Inflammatory macrophage (primary cell): ENCODE measurements around the gene ZC3H12D.
"Not testable (repeated sequence)": the region's sequence is repeated elsewhere in the genome, so short reads cannot be mapped to it uniquely, and the experiment has no call there.

ENCODE experiments used
- DNase-seq, 2 donors: peaks; one replicate each; pipeline ENCODE4 v3.0.0-alpha.2; 2020 to 2022
- total RNA-seq, 18 experiments: gene quantifications; one replicate each; lab custom pipeline; 2026; ENCODE audit warnings: mixed read lengths in 6 of 18, inconsistent platforms in 2 of 18; lab: John Stamatoyannopoulos, UW

The ZC3H12D gene
- total RNA-seq, result 2.4 to 16.4 (median 4.9) reads per million in 18 experiments

DNA sequence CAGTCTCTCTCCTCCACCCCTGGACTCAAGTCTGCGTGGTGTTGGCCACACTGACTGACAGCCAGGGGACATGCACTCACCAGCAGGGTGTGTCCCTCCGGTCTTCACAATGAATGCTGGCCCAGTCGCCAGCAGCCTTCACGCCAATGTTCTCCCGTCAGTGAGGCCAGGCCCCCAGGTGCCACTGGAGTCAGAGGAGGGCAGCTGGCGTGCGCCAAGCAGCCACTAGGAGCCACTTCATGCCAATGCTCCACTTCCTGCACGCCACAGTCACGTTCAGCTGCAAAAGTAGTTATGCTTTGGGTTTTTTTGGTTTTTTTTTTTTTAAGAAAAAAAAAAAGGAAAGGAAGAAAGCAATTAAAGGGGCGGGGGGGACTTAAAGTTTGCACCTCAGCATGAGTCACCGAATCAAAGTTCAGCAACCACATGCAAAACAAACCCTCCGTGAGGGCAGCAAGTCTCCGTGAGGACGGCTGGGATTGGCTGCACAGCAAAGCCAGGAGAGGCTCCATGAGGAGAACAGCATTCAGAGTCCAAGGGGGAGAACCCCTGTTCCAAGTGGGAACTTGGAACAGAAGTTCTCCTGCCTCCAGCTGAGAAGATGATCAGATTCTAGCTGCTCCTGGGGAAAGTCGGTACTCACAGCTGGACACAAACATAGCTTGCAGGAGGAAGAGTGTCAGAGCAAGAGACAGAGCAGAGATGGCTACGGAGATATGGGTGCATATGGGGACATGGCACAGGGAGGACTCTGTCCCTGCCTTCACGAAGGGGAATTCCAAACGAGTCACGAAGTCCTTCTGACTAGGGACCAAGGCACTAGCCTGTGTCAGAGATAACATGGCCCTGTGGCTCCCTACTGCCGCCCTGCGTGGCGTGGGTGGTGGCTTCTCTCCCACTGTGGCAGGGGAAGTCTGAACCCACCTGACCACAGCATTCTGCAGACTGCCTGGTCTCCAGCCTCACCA, at the start of gene ZC3H12D:
ZC3H12D (minus strand) TSS at position 282 of the 968 bp plus-strand sequence. CDS start 10,471 bp downstream, outside the sequence.
- DNase-seq, result peak; percentile 39 to 55

DNA sequence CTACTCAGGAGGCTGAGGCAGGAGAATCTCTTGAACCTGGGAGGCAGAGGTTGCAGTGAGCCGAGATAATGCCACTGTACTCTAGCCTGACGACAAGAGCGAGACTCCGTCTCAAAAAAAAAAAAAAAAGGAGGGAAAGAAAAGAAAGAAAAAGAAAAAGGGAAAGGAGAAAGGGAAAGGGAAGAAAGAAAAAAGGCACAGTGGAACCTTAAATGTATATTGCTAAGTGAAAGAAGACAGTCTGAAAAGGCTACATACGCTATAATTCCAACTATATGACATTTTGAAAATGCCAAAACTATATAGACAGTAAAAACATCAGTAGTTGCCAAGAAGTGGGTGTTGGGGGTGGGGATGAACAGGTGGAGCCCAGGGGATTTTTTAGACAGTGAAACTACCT, 44.8 kb upstream of the ZC3H12D start:
- DNase-seq, result no peak

DNA sequence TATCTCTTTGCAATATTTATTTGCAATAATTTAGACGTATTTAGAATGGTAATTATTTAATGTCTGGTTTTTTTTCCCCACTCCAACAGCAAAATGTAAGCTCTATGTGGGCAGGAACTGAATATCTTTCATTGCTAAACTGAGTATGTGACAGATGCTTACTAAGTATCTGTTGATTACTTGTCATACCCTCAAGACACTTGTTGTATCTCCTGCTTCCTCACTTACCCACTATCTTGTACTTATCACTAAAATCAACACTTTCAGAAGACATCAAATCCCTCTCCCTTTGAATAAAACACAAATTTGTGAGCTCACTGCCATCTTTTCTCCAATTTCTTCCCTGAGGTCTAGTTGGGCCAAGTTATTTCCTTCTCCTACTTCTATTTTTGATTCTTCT, 30.7 kb upstream of the ZC3H12D start:
- no peak for DNase-seq

DNA sequence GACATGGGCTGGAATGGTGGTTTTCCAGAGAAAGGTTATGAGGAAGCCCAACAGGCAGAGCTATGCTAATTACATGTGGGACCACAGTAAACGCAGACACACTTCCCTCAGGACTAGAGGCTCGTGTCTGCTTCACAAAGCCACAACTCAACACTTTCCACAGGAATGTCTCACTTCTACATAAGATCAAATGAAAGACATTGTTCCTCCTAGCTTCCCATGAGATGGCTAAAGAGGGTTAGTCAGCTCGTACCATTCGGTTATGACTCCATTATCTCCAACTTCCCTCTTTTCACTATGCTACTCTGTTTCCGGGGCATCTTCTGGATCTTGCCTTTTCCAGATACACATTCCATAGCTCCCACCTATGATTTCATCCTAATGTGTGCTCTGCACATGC, 29.1 kb upstream of the ZC3H12D start:
- peak; percentile 71 to 75 for DNase-seq

DNA sequence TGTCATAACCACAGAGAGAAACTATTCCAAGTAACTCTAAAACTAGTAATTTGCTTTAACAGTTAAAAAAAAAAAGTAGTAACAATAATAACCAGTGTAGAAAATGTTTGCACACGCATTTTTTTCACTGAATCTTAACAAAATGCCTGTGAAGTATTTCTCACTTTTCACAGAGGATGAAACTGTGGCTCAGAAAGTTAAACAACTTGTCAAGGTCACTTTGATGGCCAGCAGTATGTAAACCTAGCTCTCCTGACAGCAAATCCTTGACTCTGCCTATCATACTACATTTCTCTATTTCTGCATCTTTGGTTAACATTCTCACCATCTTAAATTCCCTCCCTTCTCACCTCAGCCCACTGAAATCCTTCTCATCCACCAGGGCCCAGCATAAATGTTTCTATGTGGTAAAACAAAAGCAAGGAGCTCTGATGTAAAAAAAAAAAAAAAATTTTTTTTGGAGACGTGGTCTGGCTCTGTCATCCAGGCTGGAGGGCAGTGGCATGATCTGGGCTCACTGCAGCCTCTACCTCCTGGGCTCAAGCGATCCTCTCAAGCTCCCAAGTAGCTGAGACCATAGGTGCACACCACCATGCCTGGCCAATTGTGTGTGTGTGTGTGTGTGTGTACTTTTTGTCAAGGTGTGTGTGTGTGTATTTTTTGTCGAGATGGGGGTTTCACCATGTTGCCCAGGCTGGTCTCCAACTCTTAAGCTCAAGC, 26.1 kb upstream of the ZC3H12D start:
- no peak for DNase-seq

DNA sequence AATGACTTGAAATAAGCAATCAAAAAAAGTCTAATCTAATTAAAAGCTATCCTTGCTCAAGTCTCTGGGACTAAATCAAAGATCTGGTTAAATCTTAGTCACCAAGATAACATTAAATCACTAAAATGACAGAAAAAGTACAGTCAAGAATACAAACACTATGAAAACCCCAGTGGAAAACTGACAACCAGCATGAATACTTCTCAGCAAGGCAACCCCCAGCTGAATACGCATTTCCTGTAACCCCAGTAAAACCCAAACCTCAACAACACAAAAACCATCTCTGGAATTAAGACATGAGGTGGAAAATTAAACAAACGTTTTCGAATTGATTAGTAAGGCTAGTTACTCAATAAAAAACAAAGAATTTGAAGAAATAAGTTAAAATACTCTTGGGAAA, 23.7 kb upstream of the ZC3H12D start:
- DNase-seq, result no peak

DNA sequence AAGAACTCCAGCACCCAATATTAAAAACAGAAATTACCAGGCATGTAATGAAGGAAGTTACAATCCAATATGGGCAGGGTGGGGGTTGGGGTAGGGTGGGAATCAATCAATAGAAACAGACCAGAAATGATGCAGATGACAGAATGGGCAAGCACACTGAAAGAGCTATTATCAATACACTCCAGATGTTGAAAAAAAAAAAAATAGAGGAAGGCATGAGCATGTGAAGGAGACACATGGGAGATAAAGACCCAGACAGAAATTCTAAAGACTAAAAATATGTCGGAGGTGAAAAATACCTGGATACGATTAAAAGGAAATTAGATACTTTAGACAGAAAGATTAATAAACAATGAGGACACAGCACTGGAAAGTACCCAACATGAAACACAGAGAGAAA, 19.1 kb upstream of the ZC3H12D start:
- DNase-seq, result no peak

DNA sequence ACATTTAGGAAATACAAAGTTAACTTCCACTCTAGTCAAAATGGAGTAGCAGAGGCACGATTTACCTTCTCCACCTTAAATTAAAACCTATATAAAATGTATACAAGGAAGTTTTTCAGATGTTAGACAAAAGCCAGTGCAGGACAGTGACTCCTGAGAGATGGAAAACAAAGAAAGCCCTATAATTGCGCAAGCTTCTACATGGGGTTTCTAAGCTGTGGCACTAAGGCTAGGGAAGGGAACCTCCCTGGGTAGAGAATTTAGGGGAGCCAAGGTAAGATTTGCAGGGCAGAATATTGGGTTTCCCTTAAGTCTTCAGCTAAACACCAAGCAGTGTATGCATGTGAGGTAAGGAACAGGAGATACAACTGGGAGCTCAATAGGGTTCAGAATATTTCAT, 18.5 kb upstream of the ZC3H12D start:
- DNase-seq, result no peak

DNA sequence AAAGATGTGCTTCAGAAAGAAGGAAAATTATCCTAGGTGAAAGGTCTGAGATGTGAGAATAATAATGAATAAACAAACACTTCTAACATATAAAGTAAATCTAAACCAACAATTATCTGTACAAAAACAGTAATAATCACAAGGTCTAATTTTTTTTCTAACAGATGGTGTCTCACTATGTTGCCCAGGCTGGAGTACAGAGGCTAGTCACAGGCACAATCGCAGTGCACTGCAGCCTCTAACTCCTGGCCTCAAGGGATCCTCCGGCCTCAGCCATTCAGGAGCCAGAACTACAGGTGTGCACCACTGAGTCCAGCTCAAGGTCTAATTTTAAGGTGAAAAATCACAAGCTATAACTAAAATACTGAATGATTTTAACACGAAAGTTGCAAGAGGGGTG, 17.0 kb upstream of the ZC3H12D start:
- no peak for DNase-seq

DNA sequence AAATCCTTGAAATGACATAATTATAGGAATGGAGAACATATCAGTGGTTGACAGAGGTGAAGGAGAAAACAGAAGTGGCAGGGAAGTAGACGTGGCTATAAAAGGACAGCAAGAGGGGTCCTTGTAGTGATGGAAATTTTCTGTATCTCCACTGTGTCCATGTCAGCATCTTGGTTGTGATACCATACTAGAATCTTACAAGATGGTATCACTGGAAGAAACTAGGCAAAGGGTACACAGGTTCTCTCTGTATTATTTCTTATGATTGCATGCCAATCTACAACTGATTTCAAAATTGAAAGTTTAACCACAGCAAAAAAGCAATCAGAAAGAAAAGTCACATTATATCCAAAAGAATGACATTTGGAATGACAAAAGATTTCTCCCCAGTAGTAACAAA, 16.4 kb upstream of the ZC3H12D start:
- no peak for DNase-seq

DNA sequence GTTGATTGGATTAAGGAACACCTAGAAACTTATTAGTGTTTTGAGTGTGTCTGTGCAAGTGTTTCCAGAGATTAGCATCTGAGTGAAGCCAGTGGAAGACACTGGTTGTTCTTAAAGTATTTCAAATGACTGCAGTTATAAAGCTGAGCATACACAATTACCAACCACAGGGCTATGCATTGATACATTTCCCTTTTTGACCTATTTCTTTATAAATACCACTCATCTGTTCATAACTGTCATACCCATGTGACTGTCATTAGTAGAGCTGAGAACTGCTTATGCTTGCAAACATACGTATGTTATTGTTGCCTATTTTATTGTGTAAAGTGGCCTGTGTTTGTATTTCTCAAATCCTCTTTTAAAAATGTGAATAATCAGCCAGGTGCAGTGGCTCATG, 15.3 kb upstream of the ZC3H12D start:
- DNase-seq, result peak; percentile 58 to 67

DNA sequence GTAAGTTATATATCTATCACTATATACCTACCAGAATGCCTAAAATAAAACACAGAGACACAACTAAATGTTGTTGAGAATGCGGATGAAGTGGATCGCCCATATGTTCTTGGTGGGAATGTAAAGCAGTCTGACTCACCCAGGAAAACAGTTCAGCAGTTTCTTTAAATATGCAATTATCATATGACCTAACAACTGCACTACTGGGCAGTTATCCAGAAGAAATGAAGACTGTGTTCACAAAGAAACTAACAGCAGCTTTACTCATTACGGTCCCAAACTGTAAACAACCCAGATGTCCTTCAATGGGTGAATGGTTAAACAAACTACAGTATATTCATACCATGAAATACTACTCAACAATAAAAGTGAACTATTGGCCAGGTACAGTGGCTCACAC, 14.3 kb upstream of the ZC3H12D start:
- peak; percentile 44 to 45 for DNase-seq

DNA sequence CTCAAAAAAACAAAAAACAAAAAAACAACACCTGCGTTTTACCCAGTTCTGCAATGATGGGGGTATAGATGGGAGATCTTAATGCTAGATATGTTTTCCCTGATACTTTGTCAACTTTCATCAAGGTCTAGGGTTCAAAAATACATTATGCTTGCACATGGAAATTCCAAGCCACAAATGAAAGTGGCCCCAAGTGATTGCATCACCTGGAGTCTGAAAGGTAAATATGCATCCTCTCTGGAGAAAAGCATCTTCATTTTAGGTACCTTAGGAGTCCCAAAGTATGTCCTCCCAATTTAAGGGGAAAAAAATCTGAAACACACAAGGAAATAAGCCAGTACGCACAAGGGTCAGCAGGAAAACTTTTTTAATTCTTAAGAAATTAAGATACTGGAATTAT, 12.6 kb upstream of the ZC3H12D start:
- no peak for DNase-seq

DNA sequence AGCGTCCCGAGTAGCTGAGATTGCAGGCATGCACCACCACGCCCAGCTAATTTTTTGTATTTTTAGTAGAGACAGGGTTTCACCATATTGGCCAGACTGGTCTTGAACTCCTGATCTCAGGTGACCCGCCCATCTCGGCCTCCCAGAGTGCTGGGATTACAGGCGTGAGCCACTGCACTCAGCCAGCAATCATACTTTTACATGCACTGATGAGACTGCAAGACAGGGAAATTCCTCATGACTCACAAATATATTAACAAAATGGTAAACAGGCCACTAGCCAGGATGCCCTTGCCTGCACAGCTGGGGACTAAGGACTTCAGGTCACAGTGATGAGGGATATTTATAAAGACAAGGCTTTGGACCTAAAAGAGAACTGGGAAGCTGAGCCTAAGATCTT, 11.8 kb upstream of the ZC3H12D start:
- DNase-seq, result not testable (repeated sequence)

DNA sequence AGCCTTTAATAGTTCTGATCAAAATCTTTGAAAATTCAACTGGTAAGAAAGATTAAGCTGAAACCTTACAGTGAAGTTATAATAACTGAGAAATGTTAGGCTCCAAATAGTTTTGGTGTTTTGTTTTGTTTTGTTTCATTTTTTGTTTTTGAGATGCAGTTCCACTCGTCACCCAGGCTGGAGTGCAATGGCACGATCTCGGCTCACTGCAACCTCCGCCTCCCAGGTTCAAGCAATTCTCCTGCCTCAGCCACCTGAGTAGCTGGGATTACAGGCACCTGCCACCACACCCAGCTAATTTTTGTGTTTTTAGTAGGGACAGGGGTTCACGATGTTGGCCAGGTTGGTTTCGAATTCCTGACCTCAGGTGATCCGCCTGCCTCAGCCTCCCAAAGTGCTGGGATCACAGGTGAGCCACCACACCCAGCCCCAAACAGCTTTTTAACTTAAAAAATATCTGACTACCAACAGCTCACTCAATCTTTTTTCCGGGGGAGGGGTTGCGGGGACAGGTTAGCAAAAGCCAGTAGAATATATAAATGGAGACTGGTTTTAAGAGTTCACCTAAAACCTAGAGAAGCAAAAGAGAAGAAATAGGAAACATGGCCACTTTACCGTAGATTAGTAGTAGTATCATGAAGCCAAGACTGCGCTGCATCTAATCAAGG, 10.7 kb upstream of the ZC3H12D start:
- DNase-seq, result not testable (repeated sequence)

DNA sequence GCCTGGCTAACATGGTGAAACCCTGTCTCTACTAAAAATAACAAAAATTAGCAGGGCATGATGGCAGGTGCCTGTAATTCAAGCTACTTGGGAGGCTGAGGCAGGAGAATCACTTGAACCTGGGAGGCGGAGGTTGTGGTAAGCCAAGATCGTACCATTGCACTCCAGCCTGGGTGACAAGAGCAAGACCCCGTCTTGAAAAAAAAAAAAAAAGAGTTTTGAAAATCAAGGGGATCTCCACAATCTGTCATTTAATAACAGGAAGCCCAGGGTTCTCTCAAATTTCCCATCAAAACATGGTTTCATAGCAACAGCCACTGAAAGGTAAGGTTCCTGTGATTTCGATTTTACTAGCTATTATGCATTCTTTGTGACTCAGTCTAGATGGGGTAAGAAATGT, 10.0 kb upstream of the ZC3H12D start:
- not testable (repeated sequence) for DNase-seq

DNA sequence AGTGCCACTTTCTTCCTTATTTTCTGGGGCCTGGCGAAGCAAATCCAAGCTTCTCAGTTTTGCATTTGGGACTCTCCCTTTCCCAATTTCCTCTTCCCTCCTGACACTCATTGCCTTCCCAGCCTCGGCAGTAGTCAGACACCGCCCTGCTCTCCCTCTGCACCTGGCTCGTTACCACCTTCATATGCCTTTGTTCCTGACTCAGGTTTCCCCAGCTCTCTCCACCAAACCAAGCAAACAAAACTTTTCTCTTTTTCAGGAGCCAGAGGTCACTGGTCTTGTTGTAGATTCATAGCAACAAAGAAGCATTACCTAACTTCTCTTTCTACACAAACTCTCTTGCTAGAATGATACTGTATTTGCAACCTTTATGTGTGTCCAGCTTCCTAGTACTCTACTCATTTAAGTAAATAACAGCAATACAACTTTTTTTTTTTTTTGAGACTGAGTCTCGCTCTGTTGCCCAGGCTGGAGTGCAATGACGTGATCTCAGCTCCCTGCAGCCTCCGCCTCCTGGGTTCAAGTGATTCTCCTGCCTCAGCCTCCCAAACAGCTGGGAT, 9.0 kb upstream of the ZC3H12D start:
- DNase-seq, result peak; percentile 42 to 49

DNA sequence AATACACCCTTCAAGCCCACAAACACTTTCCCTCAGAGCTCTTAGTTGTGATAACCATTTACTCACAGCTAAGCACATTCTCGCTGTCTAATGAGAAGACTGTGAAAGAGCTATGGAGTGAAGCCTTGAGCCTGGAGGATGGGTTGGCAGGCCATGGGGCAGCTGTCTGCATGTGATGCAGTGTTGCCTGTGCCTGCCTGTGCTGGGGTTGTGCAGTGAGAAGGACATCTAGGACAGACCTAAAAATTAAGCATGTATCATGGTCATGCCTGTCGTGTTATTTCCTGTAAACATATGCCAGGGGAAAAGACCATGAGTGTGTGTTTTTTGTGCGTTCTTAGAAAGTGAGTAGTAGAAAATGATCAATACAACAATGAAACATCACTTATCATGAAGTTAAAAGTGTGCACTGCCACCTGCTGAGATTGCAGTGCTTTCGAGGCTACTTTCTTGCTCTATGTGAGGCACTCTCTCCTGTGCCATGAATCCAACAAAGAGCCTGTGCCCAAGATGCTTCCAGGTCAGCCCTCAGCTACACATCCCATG, 8.1 kb upstream of the ZC3H12D start:
- DNase-seq, result no peak

DNA sequence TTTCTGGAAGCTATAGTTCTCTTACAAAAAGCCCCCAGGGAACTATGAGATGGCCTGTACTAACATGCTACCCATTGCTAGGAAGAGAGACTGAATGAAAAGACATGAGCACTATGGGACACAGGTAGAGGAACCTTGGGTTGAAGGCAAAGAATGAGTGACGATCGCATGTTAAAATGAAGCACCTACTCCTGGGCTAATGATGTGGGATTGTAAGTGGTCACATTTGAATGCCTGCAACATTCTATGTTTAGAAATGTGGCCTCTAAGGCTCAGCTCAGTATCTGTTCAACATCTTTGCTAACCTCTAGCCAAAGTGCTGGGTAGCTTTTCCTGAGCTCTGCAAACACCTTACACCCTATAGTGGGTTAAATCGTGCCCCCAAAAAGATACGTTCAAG, 5.2 kb upstream of the ZC3H12D start:
- DNase-seq, result no peak

DNA sequence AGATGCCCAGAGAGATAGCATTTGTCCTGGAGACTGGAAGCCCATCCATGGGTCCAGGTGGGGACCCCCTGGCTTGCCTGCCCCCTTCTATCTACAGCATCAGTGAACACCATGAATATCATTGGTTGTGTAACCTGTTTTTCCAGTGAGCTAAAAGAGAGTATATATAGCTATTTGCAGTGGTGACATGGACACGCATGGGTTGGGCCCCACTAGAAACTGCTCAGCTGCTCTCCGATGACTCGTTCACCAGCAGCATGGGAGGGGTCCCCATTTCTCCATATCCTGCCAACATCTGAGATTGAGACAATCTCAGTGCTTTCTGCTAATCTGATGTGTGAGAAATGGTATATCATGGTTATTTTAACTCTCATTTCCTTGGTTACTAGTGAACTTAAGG, 4.0 kb upstream of the ZC3H12D start:
- peak in 1 of 2 donors; percentile 72 for DNase-seq

DNA sequence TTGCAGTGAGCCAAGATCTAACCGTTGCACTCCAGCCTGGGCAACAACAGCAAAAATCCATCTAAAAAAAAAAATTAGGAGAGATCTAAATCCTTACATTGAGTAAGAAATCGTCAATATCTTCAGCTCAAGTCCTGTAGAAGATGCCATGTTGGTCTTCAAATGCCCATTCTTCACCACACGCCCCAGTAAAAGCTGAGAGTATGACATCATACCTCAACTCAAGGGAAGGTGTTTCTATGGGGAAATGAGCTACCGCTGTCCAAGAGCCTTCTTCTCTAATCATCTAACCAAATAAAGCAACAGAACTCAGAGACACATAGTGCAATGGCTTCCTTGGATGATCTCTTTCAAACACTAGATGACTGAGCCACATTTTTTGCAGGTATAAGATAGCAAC, 2.5 kb upstream of the ZC3H12D start:
- no peak for DNase-seq

DNA sequence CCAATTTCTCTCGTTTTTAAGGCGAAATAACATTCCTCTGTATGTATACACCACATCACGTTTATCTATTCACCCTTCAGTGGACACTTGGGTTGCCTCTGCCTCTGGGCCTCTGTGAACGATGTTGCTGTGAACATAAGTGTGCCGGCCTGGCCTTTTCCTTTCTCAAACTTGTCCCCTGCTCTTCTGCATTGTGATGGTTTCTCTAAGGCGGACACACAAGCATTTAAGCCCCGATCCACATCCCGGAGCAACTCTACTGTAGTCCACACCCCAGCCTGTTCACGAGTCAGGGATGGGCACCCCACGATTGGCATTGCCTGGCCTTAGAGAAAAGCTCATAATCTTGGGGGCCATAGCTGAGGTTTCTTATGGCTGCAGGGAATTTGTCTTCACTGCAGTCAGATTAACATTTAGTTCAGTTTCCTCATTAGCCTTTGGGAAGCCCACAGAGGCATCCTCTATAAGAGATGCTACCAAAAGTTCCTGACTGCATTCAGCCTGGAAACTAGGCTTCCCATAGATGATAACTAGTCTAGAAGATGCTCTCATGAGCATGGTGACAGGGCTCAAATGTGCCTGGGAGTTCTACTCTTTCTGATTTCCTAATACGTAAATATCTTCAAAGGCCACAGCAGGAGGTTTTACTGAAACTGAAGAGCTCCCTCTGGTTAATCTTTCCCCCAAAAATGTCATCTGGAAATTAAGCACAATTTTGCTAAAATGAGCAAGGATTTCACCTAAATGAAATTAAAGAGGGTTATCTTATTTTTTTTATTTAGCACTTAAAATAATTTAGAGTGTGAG, 762 bp downstream of the ZC3H12D start:
- no peak for DNase-seq
